SK-N-SH treated with all-trans-retinoic acid at 6 μM for 48 hours (cell line): ENCODE results near the gene NKX6-2.

Experiments used
- ATAC-seq: fragments of 200-7000 bp; cut with Tn5 transposase; 3 replicates; pipeline ENCODE4 v1.9.1; 2020; ENCODE audit warnings: mild to moderate bottlenecking, moderate library complexity
- ARNTL ChIP-seq: fragments of 450-650 bp; formaldehyde crosslinking; IDR thresholded peaks from 2 replicates; pipeline ENCODE4 v1.5.0; 2020; ENCODE audit warnings: low read depth, mild to moderate bottlenecking, moderate library complexity, borderline replicate concordance
- BACH2 ChIP-seq: fragments of 250-450 bp; sonication (Bioruptor Pico); IDR thresholded peaks from 2 replicates; pipeline ENCODE4 v1.9.0; 2021; ENCODE audit warnings: mild to moderate bottlenecking, borderline replicate concordance
- CREB5 ChIP-seq: fragments of 250-450 bp; sonication (Bioruptor Pico); IDR thresholded peaks from 2 replicates; pipeline ENCODE4 v1.5.1; 2020; ENCODE audit warnings: low read depth, mild to moderate bottlenecking, moderate library complexity
- CSDC2 ChIP-seq: fragments of 250-450 bp; sonication (Bioruptor Pico); IDR thresholded peaks from 2 replicates; pipeline ENCODE4 v1.5.0; 2020; ENCODE audit warnings: mild to moderate bottlenecking, moderate library complexity
- CSRNP3 ChIP-seq: fragments of 250-450 bp; sonication (Bioruptor Pico); IDR thresholded peaks from 2 replicates; pipeline ENCODE4 v1.5.1; 2021; ENCODE audit warnings: mild to moderate bottlenecking, moderate library complexity
- ESRRG ChIP-seq: fragments of 250-450 bp; sonication (Bioruptor Pico); IDR thresholded peaks from 2 replicates; pipeline ENCODE4 v1.6.1; 2021; ENCODE audit warnings: mild to moderate bottlenecking
- GLIS3 ChIP-seq: fragments of 250-450 bp; sonication (Bioruptor Pico); IDR thresholded peaks from 2 replicates; pipeline ENCODE4 v1.5.0; 2020; ENCODE audit warnings: mild to moderate bottlenecking, moderate library complexity
- ISL1 ChIP-seq: fragments of 250-450 bp; sonication (Bioruptor Pico); IDR thresholded peaks from 2 replicates; pipeline ENCODE4 v2.1.2; 2022; ENCODE audit warnings: mild to moderate bottlenecking, moderate library complexity
- OSR1 ChIP-seq: fragments of 250-450 bp; sonication (Bioruptor Pico); IDR thresholded peaks from 2 replicates; pipeline ENCODE4 v1.8.0; 2022; ENCODE audit warnings: moderate library complexity, mild to moderate bottlenecking, inconsistent platforms
- PATZ1 ChIP-seq: fragments of 250-450 bp; sonication (Bioruptor Pico); IDR thresholded peaks from 2 replicates; pipeline ENCODE4 v1.8.0; 2020; ENCODE audit warnings: mild to moderate bottlenecking, moderate library complexity, borderline replicate concordance
- POU6F1 ChIP-seq: fragments of 250-450 bp; sonication (Bioruptor Pico); IDR thresholded peaks from 2 replicates; pipeline ENCODE4 v1.8.0; 2021; ENCODE audit warnings: low read depth, mild to moderate bottlenecking, moderate library complexity, borderline replicate concordance
- PPARA ChIP-seq: fragments of 250-450 bp; sonication (Bioruptor Pico); IDR thresholded peaks from 2 replicates; pipeline ENCODE4 v1.5.0; 2020; ENCODE audit warnings: mild to moderate bottlenecking, borderline replicate concordance
- RARB ChIP-seq: fragments of 250-450 bp; sonication (Bioruptor Pico); IDR thresholded peaks from 2 replicates; pipeline ENCODE4 v1.8.0; 2021; ENCODE audit warnings: mild to moderate bottlenecking, moderate library complexity
- SNAI2 ChIP-seq: fragments of 250-450 bp; sonication (Bioruptor Pico); IDR thresholded peaks from 2 replicates; pipeline ENCODE4 v1.5.0; 2020; ENCODE audit warnings: mild to moderate bottlenecking, moderate library complexity
- TCF4 ChIP-seq: fragments of 250-450 bp; sonication (Bioruptor Pico); IDR thresholded peaks from 2 replicates; pipeline ENCODE4 v1.8.0; 2021; ENCODE audit warnings: mild to moderate bottlenecking, moderate library complexity, borderline replicate concordance
- TOX ChIP-seq: fragments of 250-450 bp; sonication (Bioruptor Pico); IDR thresholded peaks from 2 replicates; pipeline ENCODE4 v1.8.0; 2021; ENCODE audit warnings: mild to moderate bottlenecking, moderate library complexity, borderline replicate concordance
- TSHZ2 ChIP-seq: fragments of 250-450 bp; sonication (Bioruptor Pico); IDR thresholded peaks from 2 replicates; pipeline ENCODE4 v1.5.0; 2020; ENCODE audit warnings: mild to moderate bottlenecking, moderate library complexity
- ZC3H10 ChIP-seq: fragments of 250-450 bp; sonication (Bioruptor Pico); IDR thresholded peaks from 2 replicates; pipeline ENCODE4 v1.5.1; 2021; ENCODE audit warnings: mild to moderate bottlenecking, moderate library complexity
- ZFP3 ChIP-seq: fragments of 250-450 bp; sonication (Bioruptor Pico); IDR thresholded peaks from 2 replicates; pipeline ENCODE4 v1.5.0; 2020; ENCODE audit warnings: mild to moderate bottlenecking, moderate library complexity
- ZFP30 ChIP-seq: fragments of 450-650 bp; formaldehyde crosslinking; IDR thresholded peaks from 2 replicates; pipeline ENCODE4 v1.5.0; 2022; ENCODE audit warnings: mild to moderate bottlenecking, moderate library complexity
- ZNF565 ChIP-seq: fragments of 450-650 bp; formaldehyde crosslinking; conservative IDR thresholded peaks from 2 replicates; pipeline ENCODE4 v1.5.0; 2020; ENCODE audit warnings: low read depth, mild to moderate bottlenecking, moderate library complexity
- ZNF70 ChIP-seq: fragments of 450-650 bp; formaldehyde crosslinking; IDR thresholded peaks from 2 replicates; pipeline ENCODE4 v1.5.0; 2020; ENCODE audit warnings: mild to moderate bottlenecking, moderate library complexity
- ZNF8 ChIP-seq: fragments of 450-650 bp; formaldehyde crosslinking; IDR thresholded peaks from 2 replicates; pipeline ENCODE4 v1.5.0; 2020; ENCODE audit warnings: mild to moderate bottlenecking, moderate library complexity

NKX6-2 gene

GRCh38 chr10:132755166-132755711, 30.7 kb downstream of the NKX6-2 start (continued):
- TF ChIP-seq ZFP30: no peak
- no peak for TF ChIP-seq ARNTL (CRISPR knock-in tag)
- TF ChIP-seq TCF4: no peak

GRCh38 chr10:132754071-132754470, 31.9 kb downstream of the NKX6-2 start:
- ATAC-seq: no peak

GRCh38 chr10:132753596-132753995, 32.4 kb downstream of the NKX6-2 start:
- TF ChIP-seq TOX (CRISPR knock-in tag): no peak
- TF ChIP-seq ZC3H10 (CRISPR knock-in tag): no peak
- TF ChIP-seq TCF4: no peak
- no peak for TF ChIP-seq PPARA (CRISPR knock-in tag)
- ATAC-seq: no peak

More at GRCh38 chr10:132754071-132754470, 31.9 kb downstream of the NKX6-2 start:
- TF ChIP-seq POU6F1 (CRISPR knock-in tag): no peak
- TF ChIP-seq TOX (CRISPR knock-in tag): no peak
- no peak for TF ChIP-seq ISL1
- TF ChIP-seq CREB5 (CRISPR knock-in tag): no peak
- TF ChIP-seq CSRNP3: no peak
- TF ChIP-seq SNAI2 (CRISPR knock-in tag): no peak
- TF ChIP-seq ZNF70: no peak
- TF ChIP-seq CSDC2 (CRISPR knock-in tag): no peak
- no peak for TF ChIP-seq TCF4
- no peak for TF ChIP-seq ZFP3 (CRISPR knock-in tag)
- TF ChIP-seq OSR1: no peak
- TF ChIP-seq PPARA (CRISPR knock-in tag): no peak
- no peak for TF ChIP-seq BACH2 (CRISPR knock-in tag)
- no peak for TF ChIP-seq PATZ1 (CRISPR knock-in tag)
- TF ChIP-seq ZNF565: no peak
- TF ChIP-seq ZC3H10 (CRISPR knock-in tag): no peak
- no peak for TF ChIP-seq RARB
- TF ChIP-seq ZFP30: no peak
- no peak for TF ChIP-seq ARNTL (CRISPR knock-in tag)

GRCh38 chr10:132752961-132753360, 33.0 kb downstream of the NKX6-2 start:
- ATAC-seq: no peak
- TF ChIP-seq OSR1 (no peak), ZFP30 (no peak), ZNF565 (no peak), ZNF8 (CRISPR knock-in tag) (no peak), ESRRG (CRISPR knock-in tag) (no peak), ARNTL (CRISPR knock-in tag) (no peak), BACH2 (CRISPR knock-in tag) (no peak)

- no peak for ATAC-seq
- no peak for TF ChIP-seq CSRNP3
- no peak for TF ChIP-seq OSR1
- no peak for TF ChIP-seq SNAI2 (CRISPR knock-in tag)
- TF ChIP-seq ZNF70: no peak
- no peak for TF ChIP-seq TOX (CRISPR knock-in tag)
- no peak for TF ChIP-seq TCF4
- TF ChIP-seq GLIS3 (CRISPR knock-in tag): no peak
- no peak for TF ChIP-seq TSHZ2
Measured at GRCh38 chr10:132752378-132752777, 33.6 kb downstream of the NKX6-2 start.
